GM12864 (cell line): ENCODE measurements around the gene OBSCN.

Experiments used
- DNase-seq: peaks from one replicate; pipeline ENCODE4 v3.0.0-alpha.2; 2011; ENCODE audit warnings: low read depth
- H3K4me3 ChIP-seq: 2 replicates; pipeline ENCODE4 v1.5.1; 2011; ENCODE audit warnings: mild to moderate bottlenecking, low read depth, low read length, control low read depth
- TF ChIP-seq, protein P1 (sequence below): IDR thresholded peaks from 2 replicates; pipeline ENCODE4 v1.5.1; 2011; ENCODE audit warnings: low read depth, mild to moderate bottlenecking, moderate library complexity, low read length, control low read depth, inconsistent platforms; ENCODE audit errors: missing control alignments

The OBSCN gene

DNA sequence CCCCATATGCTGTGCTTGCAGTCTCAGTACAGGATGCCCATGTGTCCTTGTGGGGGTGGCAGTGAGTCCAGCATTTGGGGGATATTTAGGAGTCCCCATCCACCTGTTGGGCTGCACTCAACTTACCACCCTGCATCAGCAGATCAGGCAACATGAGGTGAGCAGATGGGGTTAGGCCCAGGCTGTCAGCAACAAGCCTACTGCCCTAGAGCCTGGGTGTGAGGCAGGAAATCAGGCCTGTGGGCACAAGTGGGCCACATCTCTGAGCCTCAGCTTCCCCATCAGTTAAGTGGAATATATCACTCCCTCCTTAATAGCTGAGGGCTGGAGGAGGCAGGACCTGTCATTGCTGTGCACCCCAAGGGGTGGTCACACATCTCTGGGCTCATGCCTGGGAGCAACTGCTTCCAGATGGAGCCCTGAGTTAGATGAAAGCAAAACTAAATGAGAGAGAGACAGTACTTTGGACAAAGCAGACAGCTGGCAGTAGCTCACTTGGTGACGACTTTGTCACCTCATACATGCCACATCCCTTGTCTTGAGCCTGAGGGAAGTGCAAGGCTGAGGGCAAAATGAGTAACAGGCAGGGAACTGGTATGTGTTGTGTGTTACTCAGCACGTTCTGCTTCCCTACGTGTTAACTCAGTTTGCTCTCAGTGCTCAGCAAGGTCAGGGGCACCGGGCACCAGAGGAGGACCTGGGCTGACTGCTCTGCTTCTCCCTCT, 150.4 kb downstream of the OBSCN start:
- no peak for DNase-seq
- no peak overlapping the region for H3K4me3 ChIP-seq
- TF ChIP-seq, protein P1, sequence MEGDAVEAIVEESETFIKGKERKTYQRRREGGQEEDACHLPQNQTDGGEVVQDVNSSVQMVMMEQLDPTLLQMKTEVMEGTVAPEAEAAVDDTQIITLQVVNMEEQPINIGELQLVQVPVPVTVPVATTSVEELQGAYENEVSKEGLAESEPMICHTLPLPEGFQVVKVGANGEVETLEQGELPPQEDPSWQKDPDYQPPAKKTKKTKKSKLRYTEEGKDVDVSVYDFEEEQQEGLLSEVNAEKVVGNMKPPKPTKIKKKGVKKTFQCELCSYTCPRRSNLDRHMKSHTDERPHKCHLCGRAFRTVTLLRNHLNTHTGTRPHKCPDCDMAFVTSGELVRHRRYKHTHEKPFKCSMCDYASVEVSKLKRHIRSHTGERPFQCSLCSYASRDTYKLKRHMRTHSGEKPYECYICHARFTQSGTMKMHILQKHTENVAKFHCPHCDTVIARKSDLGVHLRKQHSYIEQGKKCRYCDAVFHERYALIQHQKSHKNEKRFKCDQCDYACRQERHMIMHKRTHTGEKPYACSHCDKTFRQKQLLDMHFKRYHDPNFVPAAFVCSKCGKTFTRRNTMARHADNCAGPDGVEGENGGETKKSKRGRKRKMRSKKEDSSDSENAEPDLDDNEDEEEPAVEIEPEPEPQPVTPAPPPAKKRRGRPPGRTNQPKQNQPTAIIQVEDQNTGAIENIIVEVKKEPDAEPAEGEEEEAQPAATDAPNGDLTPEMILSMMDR: no peak

DNA sequence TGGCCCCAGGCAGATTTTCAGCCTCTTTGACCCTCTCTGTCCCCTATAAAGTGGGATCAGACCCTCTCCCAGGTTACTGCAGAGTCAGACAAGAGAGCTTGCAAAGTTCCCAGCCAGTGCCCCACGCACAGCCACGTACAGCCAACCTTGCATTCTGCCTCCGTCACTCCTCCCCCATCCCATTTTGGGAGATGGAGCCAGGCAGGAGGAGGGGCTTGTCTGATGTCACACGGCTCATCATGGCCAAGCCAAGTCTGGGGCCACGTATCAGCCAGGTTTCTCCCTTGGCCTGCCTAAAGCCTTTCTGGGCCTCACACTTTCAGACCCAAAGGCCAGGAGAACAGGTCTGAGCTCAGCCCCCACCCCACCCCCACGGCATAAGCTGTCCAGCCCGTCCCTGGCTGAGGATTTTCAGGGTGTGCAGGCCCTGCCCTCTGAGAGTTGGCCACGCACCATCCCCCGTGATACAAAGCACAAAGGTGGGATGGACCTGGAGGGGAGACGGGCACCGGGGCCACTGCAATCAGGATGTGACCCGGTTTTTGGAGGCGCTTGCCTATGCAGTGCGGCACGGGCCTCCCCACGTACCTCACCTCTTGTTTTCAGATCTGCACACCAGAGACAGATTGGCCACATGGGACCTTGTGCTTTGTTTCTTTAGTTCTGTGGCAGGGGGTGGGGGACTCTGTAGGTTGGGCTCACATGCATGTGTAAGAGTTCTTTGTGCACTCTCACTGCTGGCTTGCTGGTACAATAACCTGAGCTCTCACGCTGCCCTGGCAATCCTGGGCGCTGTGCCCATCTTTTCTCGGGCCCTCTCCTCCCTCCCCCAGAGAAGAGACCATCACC, 151.1 kb downstream of the OBSCN start:
- no peak overlapping the region for H3K4me3 ChIP-seq
- TF ChIP-seq, protein P1: no peak
- no peak for DNase-seq

DNA sequence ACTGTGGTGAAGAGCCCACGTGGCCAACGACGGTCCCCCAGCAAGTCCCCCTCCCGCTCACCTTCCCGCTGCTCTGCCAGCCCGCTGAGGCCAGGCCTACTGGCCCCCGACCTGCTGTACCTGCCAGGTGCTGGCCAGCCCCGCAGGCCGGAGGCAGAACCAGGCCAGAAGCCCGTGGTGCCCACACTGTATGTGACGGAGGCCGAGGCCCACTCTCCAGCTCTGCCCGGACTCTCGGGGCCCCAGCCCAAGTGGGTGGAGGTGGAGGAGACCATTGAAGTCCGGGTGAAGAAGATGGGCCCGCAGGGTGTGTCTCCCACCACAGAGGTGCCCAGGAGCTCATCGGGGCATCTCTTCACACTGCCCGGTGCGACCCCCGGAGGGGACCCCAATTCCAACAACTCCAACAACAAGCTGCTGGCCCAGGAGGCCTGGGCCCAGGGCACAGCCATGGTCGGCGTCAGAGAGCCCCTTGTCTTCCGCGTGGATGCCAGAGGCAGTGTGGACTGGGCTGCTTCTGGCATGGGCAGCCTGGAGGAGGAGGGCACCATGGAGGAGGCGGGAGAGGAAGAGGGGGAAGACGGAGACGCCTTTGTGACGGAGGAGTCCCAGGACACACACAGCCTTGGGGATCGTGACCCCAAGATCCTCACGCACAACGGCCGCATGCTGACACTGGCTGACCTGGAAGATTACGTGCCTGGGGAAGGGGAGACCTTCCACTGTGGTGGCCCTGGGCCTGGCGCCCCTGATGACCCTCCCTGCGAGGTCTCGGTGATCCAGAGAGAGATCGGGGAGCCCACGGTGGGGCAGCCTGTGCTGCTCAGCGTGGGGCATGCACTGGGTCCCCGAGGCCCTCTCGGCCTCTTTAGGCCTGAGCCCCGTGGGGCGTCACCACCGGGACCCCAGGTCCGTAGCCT, 152.0 kb downstream of the OBSCN start:
- no peak overlapping the region for H3K4me3 ChIP-seq
- no peak for DNase-seq
- TF ChIP-seq, protein P1: no peak

DNA sequence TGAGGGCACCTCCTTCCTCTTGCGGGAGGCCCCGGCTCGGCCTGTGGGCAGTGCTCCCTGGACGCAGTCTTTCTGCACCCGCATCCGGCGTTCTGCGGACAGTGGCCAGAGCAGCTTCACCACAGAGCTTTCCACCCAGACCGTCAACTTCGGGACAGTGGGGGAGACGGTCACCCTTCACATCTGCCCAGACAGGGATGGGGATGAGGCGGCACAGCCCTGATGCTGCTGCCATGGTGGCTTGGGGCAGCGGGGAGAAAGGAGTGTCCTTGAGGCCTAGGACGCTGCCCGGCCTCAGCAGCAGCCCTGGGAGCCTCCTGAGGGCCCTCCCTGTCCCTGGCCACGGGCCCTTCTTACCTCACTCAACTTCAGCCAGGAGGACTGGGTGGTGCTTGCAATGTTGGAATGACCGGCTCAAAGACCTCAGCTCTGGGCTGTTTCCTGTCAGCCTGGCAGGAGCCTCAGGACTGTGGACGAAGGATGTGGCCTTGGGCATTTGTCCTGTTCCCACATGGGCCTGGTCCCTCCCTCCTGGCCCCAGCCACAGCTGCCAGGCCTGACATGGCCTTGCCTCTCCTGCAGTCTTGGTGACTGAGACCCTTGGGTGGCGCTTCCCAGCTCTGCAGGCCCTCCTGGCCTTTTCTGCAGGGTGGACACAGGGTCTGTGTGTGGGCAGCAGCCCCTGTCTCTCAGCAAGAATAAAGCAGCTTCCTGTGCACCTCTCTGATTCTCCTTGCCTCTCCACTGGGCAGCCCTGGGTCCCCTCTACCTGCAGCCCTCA, 152.9 kb downstream of the OBSCN start:
- DNase-seq: no peak
- no peak overlapping the region for H3K4me3 ChIP-seq
- TF ChIP-seq, protein P1: no peak

DNA sequence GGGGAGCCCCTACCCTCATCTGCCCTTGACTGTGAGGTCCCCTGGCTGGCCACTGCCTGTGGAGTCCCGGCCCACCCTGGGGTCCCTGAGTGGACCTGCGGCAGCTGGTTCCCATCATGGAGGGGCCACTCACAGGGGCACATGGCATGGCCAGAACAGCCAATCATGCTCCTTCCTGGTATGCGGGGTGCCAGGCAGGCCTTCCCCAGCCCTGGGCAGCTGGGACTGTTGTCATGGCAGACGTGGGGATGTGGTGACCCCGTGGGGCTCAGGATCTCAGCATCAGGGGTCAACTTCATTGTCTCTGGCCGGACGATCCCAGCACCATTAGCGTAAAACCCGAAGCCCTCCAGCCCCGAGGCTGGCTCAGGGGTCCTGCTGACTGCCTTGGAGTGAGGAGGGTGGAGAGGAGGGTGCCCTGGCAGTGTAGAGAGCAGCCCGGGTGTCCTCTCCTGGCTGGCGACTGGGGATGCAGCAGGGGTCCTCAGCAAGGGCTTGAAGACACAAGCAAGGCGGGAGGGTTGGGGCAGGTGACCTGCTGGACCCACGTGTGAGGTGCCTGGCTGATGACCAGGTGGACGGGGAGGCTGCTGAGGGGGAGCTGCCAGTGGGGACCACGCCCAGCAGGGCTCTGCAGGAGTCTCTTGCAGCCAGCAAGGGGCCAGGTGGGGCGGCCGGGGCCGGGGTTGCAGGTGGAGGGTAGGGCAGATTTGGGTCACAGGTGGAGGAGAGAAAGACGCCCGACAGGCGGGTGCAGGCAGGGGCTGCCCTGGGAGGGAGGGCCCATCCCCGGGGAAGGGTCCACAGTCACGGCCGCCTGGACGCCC, 153.7 kb downstream of the OBSCN start:
- H3K4me3 ChIP-seq: no peak overlapping the region
- no peak for DNase-seq
- TF ChIP-seq, protein P1: no peak
